Measurements from ENCODE around the gene ZNF217.
"Not testable (repeated sequence)": the region's sequence is repeated elsewhere in the genome, so short reads cannot be mapped to it uniquely, and the experiment has no call there.

The ZNF217 gene

GRCh38 chr20:53597030-53597482, 3.4 kb upstream of the ZNF217 start:
- H3K36me3 ChIP-seq (ENCODE audit: control insufficient read depth, low read length), result peaks cover 6% of the 10 kb centered on the region
- H4K20me1 ChIP-seq (ENCODE audit: control insufficient read depth, insufficient read depth, low read depth, low read length), result no peaks in the 10 kb centered on the region
- peaks cover 17% of the 10 kb centered on the region for H3K79me2 ChIP-seq (ENCODE audit: control insufficient read depth, low read length)
- TF ChIP-seq CTCF (IDR thresholded peaks at IDR 0.05; ENCODE audit: low read depth, low read length, poor library complexity, severe bottlenecking), result no peak
- TF ChIP-seq EZH2phosphoT487 (IDR thresholded peaks at IDR 0.05; ENCODE audit: borderline replicate concordance, low read length), result no peak
- no peaks in the 10 kb centered on the region for H3K9me3 ChIP-seq (ENCODE audit: control insufficient read depth, insufficient read depth, low read length)
- H3K4me2 ChIP-seq (ENCODE audit: low read length), result no peak overlapping the region
- H3K4me1 ChIP-seq (ENCODE audit: control insufficient read depth, low read length), result peaks cover 24% of the 10 kb centered on the region
- no peaks in the 10 kb centered on the region for H3K9me2 ChIP-seq (replicated peaks; ENCODE audit: control insufficient read depth, low read length)
- no peak overlapping the region for H3K27ac ChIP-seq (ENCODE audit: low read depth, low read length)
- peaks cover 17% of the 10 kb centered on the region for H3F3A ChIP-seq (ENCODE audit: control insufficient read depth, insufficient read depth)
- H3K27me3 ChIP-seq (ENCODE audit: control insufficient read depth, low read length), result no peaks in the 10 kb centered on the region
- no peak overlapping the region for H3K4me3 ChIP-seq (ENCODE audit: low read length)

GRCh38 chr20:53596189-53597001, 2.8 kb upstream of the ZNF217 start:
- H3K4me2 ChIP-seq (ENCODE audit: low read length), result peak overlapping the region; percentile 70; the same call in 1 of the 2 replicates
- not testable (repeated sequence) for H4K20me1 ChIP-seq (ENCODE audit: control insufficient read depth, insufficient read depth, low read depth, low read length); H3K4me3 ChIP-seq (ENCODE audit: low read length)

GRCh38 chr20:53595742-53596141, 2.1 kb upstream of the ZNF217 start:
- Histone ChIP-seq H3K4me1 (ENCODE audit: control insufficient read depth, low read length) (peaks cover 28% of the 10 kb centered on the region), H3F3A (ENCODE audit: control insufficient read depth, insufficient read depth) (peaks cover 29% of the 10 kb centered on the region), H3K4me2 (ENCODE audit: low read length) (peak overlapping the region; percentile 70), H3K4me3 (ENCODE audit: low read length) (0 out of 2 replicates have a peak overlapping the region, but pooled peaks have one; percentile 74), H3K79me2 (ENCODE audit: control insufficient read depth, low read length) (peaks cover 30% of the 10 kb centered on the region)
- H3K36me3 ChIP-seq (ENCODE audit: control insufficient read depth, low read length); H3K27me3 ChIP-seq (ENCODE audit: control insufficient read depth, low read length); H3K9me3 ChIP-seq (ENCODE audit: control insufficient read depth, insufficient read depth, low read length); H3K27ac ChIP-seq (ENCODE audit: low read depth, low read length); H3K9me2 ChIP-seq (replicated peaks; ENCODE audit: control insufficient read depth, low read length); H4K20me1 ChIP-seq (ENCODE audit: control insufficient read depth, insufficient read depth, low read depth, low read length): not testable (repeated sequence)

More at GRCh38 chr20:53596189-53597001, 2.8 kb upstream of the ZNF217 start:
- Histone ChIP-seq H3K79me2 (ENCODE audit: control insufficient read depth, low read length) (peaks cover 23% of the 10 kb centered on the region), H3F3A (ENCODE audit: control insufficient read depth, insufficient read depth) (peaks cover 23% of the 10 kb centered on the region), H3K4me1 (ENCODE audit: control insufficient read depth, low read length) (peaks cover 26% of the 10 kb centered on the region)
- H3K27me3 ChIP-seq (ENCODE audit: control insufficient read depth, low read length); H3K9me3 ChIP-seq (ENCODE audit: control insufficient read depth, insufficient read depth, low read length); H3K36me3 ChIP-seq (ENCODE audit: control insufficient read depth, low read length); H3K27ac ChIP-seq (ENCODE audit: low read depth, low read length); H3K9me2 ChIP-seq (replicated peaks; ENCODE audit: control insufficient read depth, low read length): not testable (repeated sequence)

- peaks cover 8% of the 10 kb centered on the region for H3K36me3 ChIP-seq (ENCODE audit: control insufficient read depth, low read length)
- peaks cover 32% of the 10 kb centered on the region for H3F3A ChIP-seq (ENCODE audit: control insufficient read depth, insufficient read depth)
- H3K9me3 ChIP-seq (ENCODE audit: control insufficient read depth, insufficient read depth, low read length), result no peaks in the 10 kb centered on the region
- no peak for TF ChIP-seq CTCF (IDR thresholded peaks at IDR 0.05; ENCODE audit: low read depth, low read length, poor library complexity, severe bottlenecking)
- no peak for TF ChIP-seq EZH2phosphoT487 (IDR thresholded peaks at IDR 0.05; ENCODE audit: borderline replicate concordance, low read length)
- H3K79me2 ChIP-seq (ENCODE audit: control insufficient read depth, low read length), result peaks cover 37% of the 10 kb centered on the region
- H3K27me3 ChIP-seq (ENCODE audit: control insufficient read depth, low read length), result no peaks in the 10 kb centered on the region
- H3K4me2 ChIP-seq (ENCODE audit: low read length), result peak overlapping the region; percentile 70
- no peaks in the 10 kb centered on the region for H4K20me1 ChIP-seq (ENCODE audit: control insufficient read depth, insufficient read depth, low read depth, low read length)
- H3K4me3 ChIP-seq (ENCODE audit: low read length), result peak overlapping the region; percentile 74
- peak overlapping the region; percentile 52 for H3K27ac ChIP-seq (ENCODE audit: low read depth, low read length)
- peaks cover 35% of the 10 kb centered on the region for H3K4me1 ChIP-seq (ENCODE audit: control insufficient read depth, low read length)
- no peaks in the 10 kb centered on the region for H3K9me2 ChIP-seq (replicated peaks; ENCODE audit: control insufficient read depth, low read length)
These were observed 1.4 kb upstream of the ZNF217 start for GRCh38 chr20:53595018-53595378.
